Stimulated activated CD4-positive, alpha-beta T cell treated with anti-CD3 and anti-CD28 coated beads, Interleukin-4, amount 100 ng/mL, for 1 hour (primary cell): ENCODE results near the gene ERGIC3.

Experiments used
- DNase-seq: peaks from one replicate; pipeline ENCODE4 v3.0.0-alpha.2; 2020

ERGIC3 gene

GRCh38 chr20:35563834-35564233 lies 22.0 kb downstream of the ERGIC3 start:
- DNase-seq, result no peak

GRCh38 chr20:35564905-35565304 lies 23.0 kb downstream of the ERGIC3 start:
- DNase-seq, result no peak

GRCh38 chr20:35568645-35569044 lies 26.8 kb downstream of the ERGIC3 start:
- no peak for DNase-seq

- no peak for DNase-seq
Measured at GRCh38 chr20:35571555-35571954, 29.7 kb downstream of the ERGIC3 start.

GRCh38 chr20:35572838-35573237 lies 31.0 kb downstream of the ERGIC3 start:
- DNase-seq, result no peak

- no peak for DNase-seq
Measured at GRCh38 chr20:35575958-35576357, 34.1 kb downstream of the ERGIC3 start.

- no peak for DNase-seq
Measured at GRCh38 chr20:35576816-35577215, 34.9 kb downstream of the ERGIC3 start.

- DNase-seq, result no peak
Measured at GRCh38 chr20:35578469-35578868, 36.6 kb downstream of the ERGIC3 start.

- no peak for DNase-seq
Measured at GRCh38 chr20:35579196-35579595, 37.3 kb downstream of the ERGIC3 start.

- no peak for DNase-seq
Measured at GRCh38 chr20:35582131-35582530, 40.3 kb downstream of the ERGIC3 start.

- DNase-seq, result no peak
Measured at GRCh38 chr20:35582741-35583404, 41.0 kb downstream of the ERGIC3 start.

GRCh38 chr20:35583636-35584560 lies 42.0 kb downstream of the ERGIC3 start:
- no peak for DNase-seq

- no peak for DNase-seq
Measured at GRCh38 chr20:35586751-35587425, 45.0 kb downstream of the ERGIC3 start.

- no peak for DNase-seq
Measured at GRCh38 chr20:35587436-35587835, 45.6 kb downstream of the ERGIC3 start.

- DNase-seq, result no peak
Measured at GRCh38 chr20:35588397-35588796, 46.5 kb downstream of the ERGIC3 start.

- DNase-seq, result no peak
Measured at GRCh38 chr20:35592339-35592974, 50.6 kb downstream of the ERGIC3 start.

- DNase-seq, result no peak
Measured at GRCh38 chr20:35595456-35595855, 53.6 kb downstream of the ERGIC3 start.

GRCh38 chr20:35595901-35596300 lies 54.0 kb downstream of the ERGIC3 start:
- no peak for DNase-seq

- DNase-seq, result no peak
Measured at GRCh38 chr20:35597186-35597585, 55.3 kb downstream of the ERGIC3 start.

- no peak for DNase-seq
Measured at GRCh38 chr20:35598476-35598875, 56.6 kb downstream of the ERGIC3 start.

- no peak for DNase-seq
Measured at GRCh38 chr20:35598899-35599775, 57.3 kb downstream of the ERGIC3 start.

GRCh38 chr20:35599776-35600120 lies 57.9 kb downstream of the ERGIC3 start:
- no peak for DNase-seq
